Astrocyte (in vitro differentiated cells and primary cell): ENCODE measurements around the gene TMEM69.

Experiments used
- EZH2 ChIP-seq: IDR thresholded peaks from 2 replicates; pipeline ENCODE4 v1.6.1; 2012; ENCODE audit warnings: mild to moderate bottlenecking, low read length, inconsistent platforms; ENCODE audit not compliant: insufficient read depth
- TF ChIP-seq, protein P1 (sequence below): IDR thresholded peaks from 2 replicates; pipeline ENCODE4 v1.5.1; 2011; ENCODE audit warnings: low read depth, mild to moderate bottlenecking, inconsistent platforms, low read length, moderate library complexity; ENCODE audit not compliant: insufficient read depth

DNA sequence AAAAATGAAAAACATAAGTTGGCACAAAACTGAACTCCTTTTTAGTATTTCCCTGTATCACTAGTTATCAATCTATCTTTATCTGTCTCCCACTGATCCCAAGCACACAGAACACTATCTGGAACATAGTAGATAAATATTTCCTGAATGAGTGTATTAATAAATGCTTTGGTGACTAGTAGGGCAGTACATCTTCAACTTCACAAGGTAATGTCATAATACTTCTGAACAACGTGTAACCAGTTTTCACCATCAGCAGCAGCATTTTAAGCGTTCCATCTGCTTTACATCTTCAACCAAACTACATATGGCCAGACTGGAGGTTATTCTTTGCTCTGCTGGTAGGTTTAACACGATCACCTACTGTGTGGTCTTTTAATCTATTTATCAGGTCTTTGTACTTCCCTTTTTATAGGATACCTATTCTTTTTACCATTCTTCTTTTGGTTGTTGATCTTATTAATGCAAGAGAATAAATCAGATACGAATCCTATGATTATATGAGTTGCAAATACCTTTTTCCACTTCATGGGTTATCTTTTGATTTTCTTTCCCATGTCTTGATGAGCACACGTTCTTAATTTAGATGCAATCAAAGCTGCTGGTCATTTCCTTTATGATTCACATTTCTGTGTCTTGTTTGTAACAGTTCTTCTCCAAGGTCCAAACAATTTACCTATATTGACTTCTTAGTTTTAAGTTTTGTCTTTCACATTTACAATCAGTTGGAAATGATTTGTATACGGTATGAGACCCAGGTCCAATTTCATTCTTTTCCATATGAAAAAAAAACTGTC lies 17.9 kb upstream of the TMEM69 start:
- TF ChIP-seq, protein P1, sequence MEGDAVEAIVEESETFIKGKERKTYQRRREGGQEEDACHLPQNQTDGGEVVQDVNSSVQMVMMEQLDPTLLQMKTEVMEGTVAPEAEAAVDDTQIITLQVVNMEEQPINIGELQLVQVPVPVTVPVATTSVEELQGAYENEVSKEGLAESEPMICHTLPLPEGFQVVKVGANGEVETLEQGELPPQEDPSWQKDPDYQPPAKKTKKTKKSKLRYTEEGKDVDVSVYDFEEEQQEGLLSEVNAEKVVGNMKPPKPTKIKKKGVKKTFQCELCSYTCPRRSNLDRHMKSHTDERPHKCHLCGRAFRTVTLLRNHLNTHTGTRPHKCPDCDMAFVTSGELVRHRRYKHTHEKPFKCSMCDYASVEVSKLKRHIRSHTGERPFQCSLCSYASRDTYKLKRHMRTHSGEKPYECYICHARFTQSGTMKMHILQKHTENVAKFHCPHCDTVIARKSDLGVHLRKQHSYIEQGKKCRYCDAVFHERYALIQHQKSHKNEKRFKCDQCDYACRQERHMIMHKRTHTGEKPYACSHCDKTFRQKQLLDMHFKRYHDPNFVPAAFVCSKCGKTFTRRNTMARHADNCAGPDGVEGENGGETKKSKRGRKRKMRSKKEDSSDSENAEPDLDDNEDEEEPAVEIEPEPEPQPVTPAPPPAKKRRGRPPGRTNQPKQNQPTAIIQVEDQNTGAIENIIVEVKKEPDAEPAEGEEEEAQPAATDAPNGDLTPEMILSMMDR = no peak
- no peak for TF ChIP-seq EZH2
